HCT116 (cell line): ENCODE results near the gene THSD4.

ENCODE experiments used
- CTCF ChIP-seq, 3 experiments: fragments of 200-600 bp in 1 of 3; sonication (generic) in 1 of 3; IDR thresholded peaks in 2 of 3; conservative IDR thresholded peaks in 1 of 3; 2 replicates each; pipeline ENCODE4 v1.5.1; 2012 to 2017; ENCODE audit warnings: low read depth in 2 of 3, low read length in 2 of 3, antibody characterized with exemption in 1 of 3, borderline replicate concordance in 1 of 3, control low read depth in 1 of 3, mild to moderate bottlenecking in 1 of 3, mixed read lengths in 1 of 3, mixed run types in 1 of 3, moderate library complexity in 1 of 3; ENCODE audit not compliant: insufficient read depth in 1 of 3
- EZH2phosphoT487 ChIP-seq: fragments of 200-600 bp; IDR thresholded peaks from 2 replicates; pipeline ENCODE4 v1.6.1; 2018; ENCODE audit warnings: antibody characterized with exemption, borderline replicate concordance

- TF ChIP-seq CTCF (IDR thresholded peaks at IDR 0.05 in 2 of 3, conservative IDR thresholded peaks at IDR 0.05 in 1 of 3; ENCODE audit: borderline replicate concordance in 1 of 3, insufficient read depth in 1 of 3, low read depth in 2 of 3, low read length in 2 of 3): no peak
- no peak for TF ChIP-seq EZH2phosphoT487
These were observed 310.1 kb downstream of the THSD4 start for GRCh38 chr15:71425388-71425787.
